ENCODE data around the gene GSDMA.
"Not testable (repeated sequence)": the region's sequence is repeated elsewhere in the genome, so short reads cannot be mapped to it uniquely, and the experiment has no call there.

GSDMA gene

DNA sequence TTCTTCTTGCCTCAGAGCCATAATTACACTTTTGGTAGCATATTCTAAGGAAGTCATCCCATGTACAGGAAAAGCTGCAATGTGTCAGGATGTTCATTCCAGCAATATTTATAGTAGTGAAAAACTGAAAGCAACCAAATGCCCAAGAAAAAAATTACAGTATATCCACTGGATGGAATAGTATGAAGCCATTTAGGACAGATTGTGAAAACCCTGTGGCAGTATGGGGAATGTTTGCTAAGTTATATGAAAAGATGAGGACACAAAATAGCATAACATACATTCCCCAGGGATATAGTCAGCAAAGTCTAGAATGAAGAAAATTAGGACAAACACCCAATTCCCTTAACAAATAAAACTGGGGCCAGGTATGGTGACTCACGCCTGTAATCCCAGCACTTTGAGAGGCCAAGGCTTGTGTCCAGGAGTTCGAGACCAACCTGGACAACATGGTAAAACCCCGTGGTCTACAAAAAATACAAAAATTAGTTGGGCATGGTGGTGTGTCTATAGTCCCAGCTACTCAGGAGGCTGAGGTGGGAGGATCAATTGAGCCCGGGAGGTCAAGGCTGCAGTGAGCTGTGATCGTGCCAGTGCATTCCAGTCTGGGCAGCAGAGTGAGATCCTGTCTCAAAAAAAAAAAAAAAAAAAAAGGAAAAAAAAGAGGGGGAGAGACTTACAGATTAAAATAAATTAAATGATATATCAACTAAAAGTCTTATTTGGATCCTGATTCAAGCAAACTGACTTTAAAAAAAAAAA, 33.0 kb upstream of the GSDMA start:
- DNase-seq = no peak

DNA sequence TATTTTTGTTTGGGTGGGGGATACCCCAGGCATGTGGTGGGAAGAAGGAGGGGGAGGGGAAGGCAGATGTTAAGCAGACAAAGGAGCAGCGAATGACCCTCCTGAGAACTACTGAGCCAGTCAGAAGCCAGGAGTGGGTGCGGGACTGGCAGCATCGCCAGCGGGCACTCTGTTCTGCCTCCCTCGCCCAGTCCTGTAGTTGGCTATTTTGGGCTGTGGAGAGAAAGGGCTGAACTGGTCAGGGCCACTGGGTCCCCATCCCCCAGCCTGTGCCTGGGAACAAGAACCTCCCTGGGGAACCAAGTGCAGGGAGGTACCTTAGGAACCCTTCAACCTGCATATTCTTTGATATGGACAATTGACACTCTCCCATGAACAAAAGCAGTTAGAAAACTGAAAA, 28.9 kb upstream of the GSDMA start:
- DNase-seq = no peak

DNA sequence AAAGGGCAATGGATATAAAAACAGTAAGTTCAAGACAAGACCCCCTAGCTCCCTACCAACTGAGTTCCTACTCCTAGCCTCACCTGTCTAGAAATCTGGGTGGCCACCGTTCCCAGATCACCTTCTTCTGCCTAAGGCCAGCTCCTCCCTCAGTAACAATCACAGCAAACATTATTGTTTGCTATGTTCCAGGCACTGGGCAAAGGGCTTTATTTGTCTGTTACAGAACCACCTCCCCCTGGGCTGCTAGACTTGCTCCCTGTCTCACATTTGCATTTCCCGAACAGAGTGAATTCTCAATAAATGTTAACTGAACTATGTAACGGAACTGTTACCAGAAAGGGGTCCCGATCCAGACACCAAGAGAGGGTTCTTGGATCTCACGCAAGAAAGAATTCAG, 28.5 kb upstream of the GSDMA start:
- no peak for DNase-seq

DNA sequence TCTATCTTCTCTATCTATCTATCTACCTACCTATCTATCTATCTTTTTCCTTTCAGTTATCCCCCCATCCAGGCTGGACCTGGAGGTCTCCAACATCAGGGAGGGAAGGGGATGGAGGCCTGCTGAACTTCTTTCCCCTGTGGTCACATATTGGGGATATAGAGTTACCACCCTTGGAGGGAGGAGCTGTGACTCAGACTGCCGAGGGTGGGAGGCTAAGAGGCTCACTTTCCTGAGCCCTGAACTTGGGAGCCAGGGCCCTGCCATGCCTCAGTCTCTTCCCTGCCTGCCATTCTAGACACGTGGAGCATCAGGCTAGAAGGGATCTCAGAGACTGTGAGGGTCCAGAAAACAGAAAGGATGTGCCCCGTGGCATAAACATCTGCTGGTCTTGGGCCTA, 26.9 kb upstream of the GSDMA start:
- no peak for DNase-seq

DNA sequence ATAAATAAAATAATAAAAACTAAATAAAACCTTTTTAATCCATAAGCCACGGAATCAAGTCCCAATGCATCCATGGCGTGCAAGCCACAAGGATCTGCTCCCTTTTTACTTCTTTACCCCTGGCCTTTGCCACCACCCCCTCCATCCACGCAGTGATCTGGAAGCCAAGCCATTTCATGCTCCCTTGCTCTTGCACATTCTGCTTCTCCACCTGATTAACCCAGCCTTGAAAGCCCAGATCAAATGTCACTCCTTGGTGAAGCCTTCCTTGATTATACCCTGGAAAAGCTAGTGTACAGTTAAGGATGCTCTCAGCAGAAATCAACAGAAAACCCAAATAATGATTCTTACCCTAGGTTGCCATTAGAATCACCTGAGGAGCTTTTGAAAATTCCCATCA, 25.4 kb upstream of the GSDMA start:
- no peak for DNase-seq

DNA sequence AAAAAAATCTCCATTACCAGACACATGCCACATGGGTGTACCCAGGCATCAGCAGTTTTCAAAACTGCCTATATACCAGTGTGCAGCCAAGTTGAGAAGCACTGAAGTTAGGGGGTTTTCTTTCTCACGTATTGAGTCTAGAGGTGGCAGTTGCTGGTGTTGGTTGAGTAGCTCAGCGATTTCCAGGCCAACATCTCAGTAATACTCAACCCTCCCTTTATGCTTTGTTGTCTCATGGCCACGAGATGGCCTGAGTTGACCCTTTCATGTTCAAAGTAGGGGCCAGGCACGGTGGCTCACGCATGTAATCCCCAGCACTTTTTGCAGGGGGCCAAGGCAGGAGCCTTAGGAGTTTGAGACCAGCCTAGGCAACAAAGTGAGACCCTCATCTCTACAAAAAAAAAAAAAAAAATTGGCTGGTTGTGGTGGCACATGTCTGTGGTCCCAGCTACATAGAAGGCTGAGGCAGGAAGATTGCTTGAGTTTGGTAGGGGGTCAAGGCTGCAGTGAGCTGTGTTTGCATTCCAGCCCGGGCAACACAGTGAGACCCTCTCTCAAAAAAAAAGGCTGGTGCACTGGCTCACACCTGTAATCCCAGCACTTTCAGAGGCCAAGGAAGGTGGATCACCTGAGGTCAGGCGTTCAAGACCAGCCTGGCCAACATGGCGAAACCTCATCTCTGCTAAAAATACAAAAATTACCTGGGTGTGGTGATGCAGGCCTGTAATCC, 24.5 kb upstream of the GSDMA start:
- no peak for DNase-seq

DNA sequence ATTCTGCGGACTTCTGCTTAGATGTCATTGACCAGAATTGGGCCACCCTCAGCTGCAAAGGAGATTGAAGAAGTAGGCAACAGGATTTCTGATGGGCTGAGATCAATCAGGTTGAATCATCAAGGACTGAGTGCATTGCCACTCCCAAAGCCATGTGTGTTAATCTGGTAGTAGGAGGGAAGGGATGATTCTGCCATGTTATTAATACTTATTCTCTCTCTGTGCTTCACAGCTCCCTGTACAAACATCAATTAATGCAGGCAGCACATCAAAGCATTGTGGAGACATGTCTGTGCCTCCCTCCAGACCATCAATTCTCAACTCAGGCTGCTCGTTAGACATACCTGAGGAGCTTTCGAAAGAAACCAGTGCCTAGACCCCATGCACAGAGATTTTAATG, 23.7 kb upstream of the GSDMA start:
- DNase-seq = no peak

DNA sequence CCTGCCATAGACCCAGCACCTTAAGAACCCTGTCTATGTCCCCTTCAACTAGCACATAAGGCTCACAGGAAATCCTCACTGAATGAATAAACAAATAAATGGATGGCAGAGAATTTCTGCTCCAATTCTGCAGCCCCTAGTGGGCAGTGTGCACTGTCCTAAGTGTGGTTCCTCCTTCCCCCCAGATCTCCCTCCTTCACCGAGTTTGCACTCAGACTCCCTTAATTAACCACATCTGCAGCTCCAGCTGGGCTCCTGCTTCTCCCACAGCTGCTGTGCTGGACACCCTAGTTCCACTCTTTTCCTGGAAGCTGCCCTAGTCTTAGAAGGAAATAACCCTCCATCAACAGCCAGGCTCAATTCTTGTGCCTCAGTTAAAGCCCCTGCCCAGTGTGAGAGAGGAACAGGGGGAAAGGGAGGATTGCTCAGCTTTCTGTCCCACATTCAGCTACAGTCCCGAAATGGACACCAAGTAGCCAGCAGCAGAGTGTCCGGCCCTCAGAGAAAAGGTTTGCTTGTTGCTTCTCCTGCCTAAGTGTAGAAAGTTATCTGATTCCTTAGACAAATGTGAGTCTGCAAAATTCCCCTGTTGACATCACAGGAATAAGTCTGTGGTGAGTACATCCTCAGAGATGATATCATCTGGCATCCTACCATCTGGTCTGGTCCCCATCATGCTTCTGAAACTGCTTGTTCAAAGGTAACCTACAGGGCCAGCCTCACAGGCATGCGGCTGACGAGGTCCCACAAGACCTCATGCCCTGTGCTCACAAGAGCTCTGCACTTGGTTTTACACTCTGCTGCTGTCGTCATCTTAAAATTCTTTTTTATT, 23.0 kb upstream of the GSDMA start:
- DNase-seq = peak; percentile 58 to 77 (median 58)

DNA sequence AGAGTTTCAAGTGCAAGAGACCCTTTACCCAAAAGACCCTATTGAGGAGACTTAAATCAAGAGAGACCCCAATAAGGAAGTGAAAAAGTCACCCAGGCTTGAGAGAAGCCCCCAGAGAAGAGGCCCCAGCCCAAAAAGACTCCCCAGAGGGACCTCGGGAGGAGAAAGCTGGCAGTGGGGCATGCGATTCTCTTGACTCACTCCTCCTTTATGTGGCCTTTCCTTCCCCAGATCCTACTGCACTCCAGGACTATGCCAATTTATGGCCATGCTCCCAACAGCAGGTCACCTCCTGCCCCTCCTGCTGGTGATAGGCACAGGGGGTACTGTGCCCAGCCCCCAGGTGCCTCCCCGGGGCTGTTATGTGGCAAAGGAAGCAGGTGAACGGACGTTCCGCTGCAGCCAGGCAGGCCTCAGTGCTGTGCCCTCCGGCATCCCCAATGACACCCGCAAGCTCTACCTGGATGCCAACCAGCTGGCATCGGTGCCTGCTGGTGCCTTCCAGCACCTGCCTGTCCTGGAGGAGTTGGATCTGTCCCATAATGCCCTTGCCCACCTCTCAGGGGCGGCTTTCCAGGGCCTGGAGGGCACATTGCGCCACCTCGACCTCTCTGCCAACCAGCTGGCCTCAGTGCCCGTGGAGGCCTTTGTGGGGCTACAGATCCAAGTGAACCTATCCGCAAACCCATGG, 19.0 kb upstream of the GSDMA start:
- DNase-seq = no peak

DNA sequence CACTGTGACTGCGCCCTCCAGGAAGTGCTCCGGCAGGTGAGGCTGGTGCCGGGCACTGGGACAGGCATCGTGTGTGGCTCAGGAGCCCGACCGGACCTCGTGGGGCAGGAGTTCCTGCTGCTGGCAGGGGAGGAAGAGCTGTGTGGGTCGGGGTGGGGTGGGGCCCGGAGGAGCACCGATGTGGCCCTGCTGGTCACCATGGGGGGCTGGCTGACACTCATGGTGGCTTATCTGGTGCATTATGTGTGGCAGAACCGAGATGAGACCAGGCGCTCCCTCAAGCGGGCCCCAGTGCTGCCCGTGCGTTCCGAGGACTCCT, 18.5 kb upstream of the GSDMA start:
- DNase-seq = no peak

DNA sequence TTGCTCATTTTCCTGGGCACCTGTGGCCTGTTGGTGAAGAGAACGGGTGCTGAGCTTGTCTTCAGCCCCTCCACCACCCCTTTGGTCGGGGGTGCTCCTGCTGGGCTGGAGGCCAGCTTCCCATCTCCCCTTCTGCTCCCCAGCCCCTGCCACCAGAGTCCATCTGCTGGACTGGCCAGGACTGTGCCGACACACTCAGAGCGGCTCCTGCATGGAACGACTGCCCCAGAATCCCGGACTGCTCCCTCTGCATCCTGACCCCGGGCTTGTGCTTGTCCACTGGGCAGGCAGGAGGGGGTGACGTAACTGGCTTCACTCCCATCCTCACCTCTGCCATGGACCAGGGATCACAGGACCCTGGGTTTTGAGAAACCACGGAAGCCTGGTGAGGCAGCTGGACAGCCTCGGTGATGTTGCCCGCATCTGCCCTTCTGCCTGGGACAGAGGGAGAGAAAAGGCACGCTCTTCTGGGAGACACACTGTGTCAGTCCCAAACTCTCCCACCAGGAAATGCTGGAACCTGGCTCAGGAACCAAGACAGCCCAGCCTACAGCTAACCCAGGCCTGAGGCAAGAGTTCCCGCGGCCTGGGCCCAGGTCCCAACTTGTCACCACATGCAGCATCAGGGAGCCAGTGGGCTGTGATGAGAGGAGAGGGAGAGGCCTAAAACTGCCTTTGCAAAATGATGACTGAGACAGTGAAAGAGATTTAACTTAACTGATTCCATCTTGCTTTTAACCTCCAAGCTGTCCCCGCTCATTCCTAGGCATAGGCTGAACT, 16.1 kb upstream of the GSDMA start:
- no peak for DNase-seq

DNA sequence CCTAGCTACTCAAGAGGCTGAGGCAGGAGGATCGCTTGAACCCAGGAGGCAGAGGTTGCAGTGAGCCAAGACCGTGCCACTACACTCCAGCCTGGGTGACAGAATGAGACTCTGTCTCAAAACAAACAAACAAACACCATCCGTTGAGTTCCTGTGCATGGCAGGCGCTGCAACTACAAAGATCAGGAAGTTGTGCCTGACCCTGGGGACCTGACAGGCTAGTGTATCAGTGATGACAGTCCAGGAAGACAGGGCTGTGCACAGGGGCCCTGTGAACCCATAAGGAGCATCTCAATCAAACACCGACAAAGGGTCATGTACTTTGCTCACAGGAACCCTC, 14.3 kb upstream of the GSDMA start:
- DNase-seq = not testable (repeated sequence)

DNA sequence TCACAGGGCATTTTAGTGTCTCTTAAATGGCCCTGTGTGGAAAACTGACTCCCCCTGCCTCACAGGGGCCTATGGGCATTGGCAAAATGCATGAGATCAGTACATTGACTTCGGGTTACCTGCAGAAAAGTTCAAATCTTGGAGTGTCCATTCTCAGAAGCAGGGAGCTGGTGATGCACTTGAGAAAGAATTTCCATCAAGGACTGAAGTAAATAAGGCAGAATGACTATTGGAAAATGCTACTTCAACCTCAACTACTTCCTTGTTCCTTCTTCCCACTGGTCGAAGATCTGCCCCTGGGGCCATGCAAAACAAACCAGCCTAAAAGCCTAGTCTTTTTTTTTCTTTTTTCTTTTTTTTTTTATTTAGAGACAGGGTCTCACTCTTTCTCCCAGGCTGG, 13.8 kb upstream of the GSDMA start:
- DNase-seq = no peak

DNA sequence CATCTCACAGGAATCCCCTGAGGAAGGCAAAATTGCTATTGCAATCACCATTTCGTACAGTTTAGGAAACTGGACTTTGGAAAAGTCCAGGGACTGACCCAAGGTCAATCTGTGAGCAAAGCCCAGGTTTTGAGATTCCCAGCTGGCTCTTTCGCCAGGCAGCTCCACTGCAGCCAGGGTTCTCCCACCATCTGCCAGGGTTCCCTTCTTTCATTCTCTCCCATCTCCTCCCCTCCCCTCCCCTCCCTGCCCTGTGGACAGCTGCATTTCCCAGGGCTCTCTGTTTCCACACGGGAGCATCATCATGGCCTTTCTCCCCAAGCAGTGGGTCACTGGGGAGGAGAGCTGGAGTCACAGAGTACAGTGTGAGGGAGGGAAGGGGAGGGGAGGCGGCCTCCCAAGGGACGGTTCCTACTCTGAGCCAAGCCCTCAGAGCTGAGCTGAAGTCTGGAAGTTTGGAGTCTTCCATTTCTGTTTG, 11.9 kb upstream of the GSDMA start:
- DNase-seq = no peak

DNA sequence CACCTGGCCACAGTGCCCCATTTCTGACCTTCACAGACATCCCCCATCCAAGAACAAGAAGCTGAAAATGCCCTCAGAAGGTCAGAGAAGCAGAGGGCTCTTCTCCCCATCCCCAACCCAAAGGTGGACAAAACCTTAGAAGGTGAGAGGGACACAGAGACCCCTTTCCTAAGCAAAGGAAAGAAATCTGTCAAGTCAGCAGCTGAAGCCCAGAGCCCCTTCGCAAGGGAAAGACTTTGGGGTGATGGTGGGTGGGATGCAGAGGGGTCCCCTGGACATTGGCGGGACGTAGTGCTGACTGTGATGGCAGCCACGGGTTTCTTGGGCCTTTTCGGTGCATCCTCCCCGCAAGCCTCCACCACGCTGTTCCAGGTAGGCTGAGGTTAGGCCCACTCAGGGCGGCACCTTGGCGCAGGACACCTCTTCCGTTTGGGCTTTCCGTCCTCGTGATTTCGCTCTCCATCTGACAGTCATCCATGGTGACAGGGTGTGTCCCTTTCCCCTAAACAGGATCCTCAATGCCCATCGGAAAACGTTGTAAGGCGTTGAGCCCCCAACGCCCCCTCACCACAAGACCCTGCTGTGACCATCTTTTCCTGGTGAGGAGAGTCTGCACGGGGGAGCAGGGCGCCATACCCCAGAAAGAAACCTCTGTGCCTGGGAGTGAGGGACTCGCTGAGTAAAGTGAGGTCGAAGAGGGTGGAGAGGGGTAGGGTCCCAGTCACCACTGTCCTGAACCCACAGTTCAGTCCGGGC, 10.7 kb upstream of the GSDMA start:
- no peak for DNase-seq

DNA sequence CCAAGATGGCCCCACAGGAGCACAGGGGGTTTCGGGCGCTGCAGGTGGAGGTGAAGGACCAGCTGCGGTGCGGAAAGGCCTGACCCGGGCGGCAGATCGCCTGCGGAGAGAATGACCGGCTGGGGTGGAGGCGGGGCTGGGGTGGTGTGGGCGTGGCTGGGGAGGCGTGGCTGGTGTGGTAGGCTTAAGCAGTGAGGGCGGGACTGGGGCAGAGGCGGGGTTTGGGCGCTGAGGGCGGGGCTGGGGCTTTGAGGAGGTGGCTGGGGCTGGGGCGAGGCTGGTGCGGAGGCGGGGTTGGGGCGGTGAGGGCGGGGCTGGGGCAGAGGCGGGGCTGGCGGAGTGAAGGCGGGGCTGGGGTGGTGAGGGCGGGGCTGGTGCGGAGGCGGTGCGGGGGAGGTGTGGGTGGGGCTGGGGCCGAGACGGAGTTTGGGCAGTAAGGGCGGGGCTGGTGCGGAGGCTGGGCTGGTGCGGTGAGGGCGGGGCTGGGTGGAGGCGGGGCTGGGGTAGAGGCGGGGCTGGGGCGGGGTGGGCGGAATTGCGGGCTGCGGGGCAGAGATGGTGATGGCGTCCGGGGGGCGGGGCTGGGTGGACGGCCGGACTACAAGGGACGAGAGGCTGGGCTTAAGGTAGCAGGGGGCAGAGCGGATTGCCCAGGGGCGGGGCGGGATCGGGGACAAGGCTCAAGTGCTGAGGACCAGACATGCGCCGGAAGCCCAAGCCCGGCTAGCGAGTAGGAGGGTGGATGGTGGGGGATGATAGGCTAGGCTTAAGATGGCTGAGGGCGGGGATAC, 9.9 kb upstream of the GSDMA start:
- peak; percentile 89 to 97 (median 96) for DNase-seq

DNA sequence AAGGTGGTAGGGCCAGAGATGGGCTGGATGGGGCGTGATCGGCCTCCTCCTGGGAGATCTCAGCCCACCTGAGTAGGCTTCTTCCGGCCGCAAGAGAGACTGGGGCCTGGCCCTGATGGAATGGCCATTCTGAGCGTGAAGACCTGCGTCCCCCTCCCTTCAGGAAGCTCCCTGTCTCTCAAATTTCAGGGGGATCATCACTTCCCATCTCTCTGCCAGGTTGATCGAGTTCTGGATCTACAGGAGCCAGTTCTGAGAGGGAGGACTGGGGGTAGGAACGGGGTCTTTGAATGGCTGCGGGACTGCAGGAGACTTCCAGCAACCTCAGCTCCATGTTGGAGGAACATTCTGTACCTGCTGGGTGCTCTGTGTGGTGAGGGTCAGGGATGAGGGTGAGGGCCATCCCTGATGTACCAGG, 9.3 kb upstream of the GSDMA start:
- DNase-seq = no peak

DNA sequence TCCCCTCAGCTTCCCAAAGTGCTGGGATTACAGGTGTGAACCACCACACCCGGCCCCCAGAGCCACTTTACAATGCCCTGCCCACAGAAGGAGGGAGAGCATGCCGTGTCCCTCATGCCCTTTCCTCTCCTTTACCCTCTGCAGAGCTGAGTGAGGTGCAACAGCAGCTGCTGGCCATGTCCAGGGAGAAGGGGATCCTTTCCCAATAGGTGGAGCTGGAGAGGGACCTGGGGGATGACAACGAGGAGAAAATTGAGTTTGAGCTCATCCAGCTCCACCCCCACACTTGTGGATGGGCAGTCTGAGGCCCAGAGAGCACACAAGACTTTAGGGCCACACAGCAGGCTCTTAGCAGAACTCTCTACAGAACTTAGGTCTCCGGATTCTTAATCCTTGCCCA, 7.9 kb upstream of the GSDMA start:
- DNase-seq = no peak

DNA sequence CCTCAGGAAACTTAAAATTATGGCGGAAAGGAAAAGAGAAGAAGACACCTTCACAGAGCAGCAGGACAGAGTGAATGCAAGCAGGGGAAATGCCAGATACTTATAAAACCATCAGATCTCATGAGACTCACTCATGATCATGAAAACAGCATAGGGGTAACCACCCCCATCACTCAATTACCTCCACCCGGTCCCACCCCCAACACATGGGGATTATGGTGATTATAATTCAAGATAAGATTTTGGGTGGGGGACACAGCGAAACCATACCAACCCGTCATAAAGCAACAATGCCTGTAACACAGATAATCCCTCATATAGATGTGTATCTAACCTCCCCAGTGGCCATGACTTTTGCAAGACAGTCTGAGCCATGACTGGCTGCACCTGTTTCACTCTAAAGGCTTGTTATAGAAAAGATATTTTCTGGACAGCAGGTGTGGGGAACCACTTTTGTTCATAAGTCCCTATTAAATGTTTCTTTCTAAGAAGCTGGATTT, 7.0 kb upstream of the GSDMA start:
- DNase-seq = no peak

DNA sequence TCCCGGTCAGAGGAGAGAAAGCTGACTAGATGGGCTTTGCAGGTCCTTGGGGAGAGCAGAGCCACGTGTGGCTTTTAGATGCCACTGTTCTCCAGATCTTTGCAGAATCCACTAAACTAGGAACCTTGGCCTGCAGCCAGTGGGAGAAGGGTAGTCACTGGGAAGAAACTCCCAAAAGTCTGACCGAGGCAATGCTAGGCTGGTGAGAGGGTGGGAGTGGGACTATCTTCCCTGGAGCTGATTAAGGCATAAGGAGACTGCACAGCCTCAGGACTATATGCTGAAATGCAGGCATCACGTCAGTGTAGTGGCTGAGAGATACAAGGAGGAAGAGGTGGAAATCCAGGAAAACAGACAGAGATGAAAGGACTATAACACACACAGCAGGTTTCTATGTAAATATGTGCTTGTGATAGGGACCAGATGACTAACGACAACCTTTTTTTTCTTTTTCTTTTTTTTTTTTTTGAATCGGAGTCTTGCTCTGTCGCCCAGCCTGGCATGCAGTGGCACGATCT, 2.2 kb upstream of the GSDMA start:
- no peak for DNase-seq
